ENCODE results near the gene RAF1. TPM values are rescaled to one million over a fixed set of nuclear protein-coding genes. Genes with fewer than 3 reads are reported as not detected.
A peak's percentile ranks its signal among the peaks of the same experiment; 100 is the strongest.

Gene RAF1
- total RNA-seq, 1 experiment from 2014 or later, result 64.3 TPM

DNA sequence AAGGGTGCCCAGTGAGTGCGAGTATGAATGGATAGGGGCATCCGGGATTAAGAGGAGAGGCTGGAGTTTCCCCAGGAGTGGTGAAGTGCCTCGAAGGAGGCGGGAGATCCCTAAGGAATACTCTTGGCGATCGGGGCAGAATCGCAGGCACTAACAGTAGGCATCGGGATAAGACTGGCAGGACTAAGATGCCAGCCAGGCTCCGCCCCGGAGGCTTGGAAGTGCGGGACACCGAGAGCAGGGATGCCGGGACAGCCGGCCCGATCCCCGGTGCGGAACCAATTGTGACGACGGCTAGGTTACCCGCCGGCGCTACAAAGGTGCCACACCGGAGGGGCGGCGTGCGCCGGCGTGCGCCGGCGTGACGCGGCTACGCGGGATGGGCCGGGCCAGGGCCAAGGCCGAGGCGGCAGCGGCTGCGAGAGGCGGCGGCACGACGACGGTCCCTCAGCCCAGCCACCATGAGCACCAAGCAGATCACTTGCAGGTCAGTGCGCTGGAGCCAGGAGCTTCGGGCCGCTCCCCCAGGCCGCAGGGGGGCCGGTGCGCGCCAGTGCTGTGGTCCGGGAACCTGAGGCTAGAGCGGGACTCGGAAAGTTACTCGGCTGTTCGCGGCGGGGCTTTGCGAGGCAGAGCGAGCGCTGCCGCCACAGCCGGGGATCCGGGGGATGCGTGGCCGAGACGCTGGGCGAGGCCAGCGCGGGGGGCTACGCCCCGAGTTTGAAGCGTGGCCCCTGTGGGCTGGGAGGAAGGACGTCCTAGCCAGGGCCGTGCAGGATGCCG lies 107.0 kb downstream of the RAF1 start, which contains the start of gene MKRN2 (continued):
- TF ChIP-seq, protein P1, sequence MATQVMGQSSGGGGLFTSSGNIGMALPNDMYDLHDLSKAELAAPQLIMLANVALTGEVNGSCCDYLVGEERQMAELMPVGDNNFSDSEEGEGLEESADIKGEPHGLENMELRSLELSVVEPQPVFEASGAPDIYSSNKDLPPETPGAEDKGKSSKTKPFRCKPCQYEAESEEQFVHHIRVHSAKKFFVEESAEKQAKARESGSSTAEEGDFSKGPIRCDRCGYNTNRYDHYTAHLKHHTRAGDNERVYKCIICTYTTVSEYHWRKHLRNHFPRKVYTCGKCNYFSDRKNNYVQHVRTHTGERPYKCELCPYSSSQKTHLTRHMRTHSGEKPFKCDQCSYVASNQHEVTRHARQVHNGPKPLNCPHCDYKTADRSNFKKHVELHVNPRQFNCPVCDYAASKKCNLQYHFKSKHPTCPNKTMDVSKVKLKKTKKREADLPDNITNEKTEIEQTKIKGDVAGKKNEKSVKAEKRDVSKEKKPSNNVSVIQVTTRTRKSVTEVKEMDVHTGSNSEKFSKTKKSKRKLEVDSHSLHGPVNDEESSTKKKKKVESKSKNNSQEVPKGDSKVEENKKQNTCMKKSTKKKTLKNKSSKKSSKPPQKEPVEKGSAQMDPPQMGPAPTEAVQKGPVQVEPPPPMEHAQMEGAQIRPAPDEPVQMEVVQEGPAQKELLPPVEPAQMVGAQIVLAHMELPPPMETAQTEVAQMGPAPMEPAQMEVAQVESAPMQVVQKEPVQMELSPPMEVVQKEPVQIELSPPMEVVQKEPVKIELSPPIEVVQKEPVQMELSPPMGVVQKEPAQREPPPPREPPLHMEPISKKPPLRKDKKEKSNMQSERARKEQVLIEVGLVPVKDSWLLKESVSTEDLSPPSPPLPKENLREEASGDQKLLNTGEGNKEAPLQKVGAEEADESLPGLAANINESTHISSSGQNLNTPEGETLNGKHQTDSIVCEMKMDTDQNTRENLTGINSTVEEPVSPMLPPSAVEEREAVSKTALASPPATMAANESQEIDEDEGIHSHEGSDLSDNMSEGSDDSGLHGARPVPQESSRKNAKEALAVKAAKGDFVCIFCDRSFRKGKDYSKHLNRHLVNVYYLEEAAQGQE (IDR thresholded peaks at IDR 0.05; ENCODE audit: low read depth), result no peak

GRCh38 chr3:12556314-12556689 lies 107.6 kb downstream of the RAF1 start:
- H4K20me1 ChIP-seq (ENCODE audit: insufficient read depth), result peaks cover 6% of the 10 kb centered on the region; the same call in 1 of the 2 replicates
- peak; percentile 2 for ATAC-seq
- peak overlapping the region; percentile 96 for H2AFZ ChIP-seq (ENCODE audit: low read depth, low read length, poor library complexity, severe bottlenecking)
- H3K9me2 ChIP-seq (ENCODE audit: insufficient read depth), result no peaks in the 10 kb centered on the region
- H3K79me2 ChIP-seq (ENCODE audit: insufficient read depth, low read length), result peaks cover 44% of the 10 kb centered on the region
- peak overlapping the region; percentile 40 for H3K27ac ChIP-seq (ENCODE audit: low read depth, low read length)
- ChIA-PET POLR2A (no interaction called here), RAD21 (ENCODE audit: low non-redundant PET in 1 of 2, low total read pairs in 2 of 2, uncharacterized antibody in 2 of 2, unreplicated experiment in 2 of 2) (no interaction called here), CTCF (no interaction called here)
- H3K4me3 ChIP-seq (replicated peaks in 1 of 2; ENCODE audit: low read depth in 1 of 2, low read length in 2 of 2), result peak overlapping the region; percentile 86 to 95
- no peaks in the 10 kb centered on the region for H3K9me3 ChIP-seq (ENCODE audit: control insufficient read depth in 1 of 2, insufficient read depth in 1 of 2, low read depth in 1 of 2, low read length in 2 of 2)
- peak overlapping the region; percentile 85 for H3K4me2 ChIP-seq (ENCODE audit: low read length)
- H3K27me3 ChIP-seq (ENCODE audit: insufficient read depth, low read length), result no peaks in the 10 kb centered on the region
- BruUV-seq (replicated peaks), result TSS peak; percentile 96
- no peak for DNase-seq (ENCODE audit: low read depth, low spot score)
- intact Hi-C loops (cut with micrococcal nuclease), result loop anchor here (5.0 kb wide), 1 partner anchor 106 kb away; the partner anchor contains the start of gene RAF1
- H3K9ac ChIP-seq (ENCODE audit: low read length), result peak overlapping the region; percentile 95
- no peaks in the 10 kb centered on the region for H3K36me3 ChIP-seq (ENCODE audit: control insufficient read depth in 1 of 2, insufficient read depth in 2 of 2, low read length in 2 of 2)
- peaks cover 3 to 20% of the 10 kb centered on the region in 2 experiments; a peak in 3 of 4 replicates for H3K4me1 ChIP-seq (ENCODE audit: control insufficient read depth in 1 of 2, insufficient read depth in 2 of 2, low read length in 2 of 2)
- TF ChIP-seq CBX3 (IDR thresholded peaks at IDR 0.05; ENCODE audit: low read depth), result no peak
- TF ChIP-seq JUND (IDR thresholded peaks at IDR 0.05), result no peak
- TF ChIP-seq TCF7L2 (IDR thresholded peaks at IDR 0.05; ENCODE audit: borderline replicate concordance, extremely low read depth, insufficient read depth, insufficient read length), result no peak
- TF ChIP-seq POLR2A (IDR thresholded peaks at IDR 0.05; ENCODE audit: borderline replicate concordance, extremely low read depth, insufficient read depth, insufficient read length), result no peak
- TF ChIP-seq, protein P1 (IDR thresholded peaks at IDR 0.05; ENCODE audit: low read depth), result no peak
- TF ChIP-seq EZH2 (IDR thresholded peaks at IDR 0.05), result no peak
- TF ChIP-seq, protein P2, sequence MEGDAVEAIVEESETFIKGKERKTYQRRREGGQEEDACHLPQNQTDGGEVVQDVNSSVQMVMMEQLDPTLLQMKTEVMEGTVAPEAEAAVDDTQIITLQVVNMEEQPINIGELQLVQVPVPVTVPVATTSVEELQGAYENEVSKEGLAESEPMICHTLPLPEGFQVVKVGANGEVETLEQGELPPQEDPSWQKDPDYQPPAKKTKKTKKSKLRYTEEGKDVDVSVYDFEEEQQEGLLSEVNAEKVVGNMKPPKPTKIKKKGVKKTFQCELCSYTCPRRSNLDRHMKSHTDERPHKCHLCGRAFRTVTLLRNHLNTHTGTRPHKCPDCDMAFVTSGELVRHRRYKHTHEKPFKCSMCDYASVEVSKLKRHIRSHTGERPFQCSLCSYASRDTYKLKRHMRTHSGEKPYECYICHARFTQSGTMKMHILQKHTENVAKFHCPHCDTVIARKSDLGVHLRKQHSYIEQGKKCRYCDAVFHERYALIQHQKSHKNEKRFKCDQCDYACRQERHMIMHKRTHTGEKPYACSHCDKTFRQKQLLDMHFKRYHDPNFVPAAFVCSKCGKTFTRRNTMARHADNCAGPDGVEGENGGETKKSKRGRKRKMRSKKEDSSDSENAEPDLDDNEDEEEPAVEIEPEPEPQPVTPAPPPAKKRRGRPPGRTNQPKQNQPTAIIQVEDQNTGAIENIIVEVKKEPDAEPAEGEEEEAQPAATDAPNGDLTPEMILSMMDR (IDR thresholded peaks at IDR 0.05 in 2 of 3, conservative IDR thresholded peaks at IDR 0.05 in 1 of 3; ENCODE audit: borderline replicate concordance in 1 of 3, insufficient read depth in 1 of 3, low read depth in 2 of 3, low read length in 2 of 3), result no peak
- TF ChIP-seq CEBPB (IDR thresholded peaks at IDR 0.05; ENCODE audit: low read depth), result no peak
- TF ChIP-seq YY1 (IDR thresholded peaks at IDR 0.05; ENCODE audit: extremely low read depth, insufficient replicate concordance, low read depth, low read length), result no peak
- no peak for TF ChIP-seq EZH2phosphoT487 (IDR thresholded peaks at IDR 0.05; ENCODE audit: borderline replicate concordance)
- no peak for TF ChIP-seq ELF1 (IDR thresholded peaks at IDR 0.05; ENCODE audit: borderline replicate concordance, low read depth)
- TF ChIP-seq, protein P3, sequence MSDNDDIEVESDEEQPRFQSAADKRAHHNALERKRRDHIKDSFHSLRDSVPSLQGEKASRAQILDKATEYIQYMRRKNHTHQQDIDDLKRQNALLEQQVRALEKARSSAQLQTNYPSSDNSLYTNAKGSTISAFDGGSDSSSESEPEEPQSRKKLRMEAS (IDR thresholded peaks at IDR 0.05), result no peak
- no peak for TF ChIP-seq POLR2AphosphoS5 (IDR thresholded peaks at IDR 0.05; ENCODE audit: low read depth, low read length)
- TF ChIP-seq, protein P4, sequence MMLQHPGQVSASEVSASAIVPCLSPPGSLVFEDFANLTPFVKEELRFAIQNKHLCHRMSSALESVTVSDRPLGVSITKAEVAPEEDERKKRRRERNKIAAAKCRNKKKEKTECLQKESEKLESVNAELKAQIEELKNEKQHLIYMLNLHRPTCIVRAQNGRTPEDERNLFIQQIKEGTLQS (IDR thresholded peaks at IDR 0.05), result no peak
